SK-N-SH (cell line): Measurements from ENCODE around the gene COL21A1. TPM values are rescaled to one million over a fixed set of nuclear protein-coding genes. Genes with fewer than 3 reads are reported as not detected.

Experiments used
- CTCF ChIA-PET: fragments of 300-600, 350-600 bp; formaldehyde crosslinking; extraction: SDS; loops from one replicate; lab custom pipeline; 2021; lab: Yijun Ruan, JAX
- POLR2A ChIA-PET: fragments of 350-600 bp; sonication (Branson Sonifier 250); formaldehyde crosslinking; extraction: SDS; loops from one replicate; lab custom pipeline; 2020; ENCODE audit warnings: antibody characterized with exemption, inconsistent platforms; lab: Yijun Ruan, JAX
- DNase-seq: peaks from one replicate; pipeline ENCODE4 v3.0.0; 2012
- H2AFZ ChIP-seq: fragments of 200-600 bp; sonication (generic); 2 replicates; pipeline ENCODE4 v1.8.1; 2016; ENCODE audit warnings: antibody characterized with exemption, mild to moderate bottlenecking, low read depth
- H3F3A ChIP-seq: fragments of 200-600 bp; sonication (generic); replicated peaks from 2 replicates; pipeline ENCODE3; 2016; ENCODE audit warnings: antibody characterized with exemption, mild to moderate bottlenecking; ENCODE audit not compliant: insufficient read depth
- H3K27ac ChIP-seq, 2 experiments: fragments of 200-500 bp in 1 of 2; fragments of 200-600 bp in 1 of 2; sonication (Bioruptor generic) in 1 of 2; sonication (generic), shearing (Covaris generic) in 1 of 2; 2 replicates each; pipeline versions ENCODE4 v1.5.1 to v1.6.1; 2014 to 2016; ENCODE audit warnings: low read depth in 2 of 2, inconsistent platforms in 1 of 2, low read length in 1 of 2, mild to moderate bottlenecking in 1 of 2, mixed read lengths in 1 of 2
- H3K27me3 ChIP-seq: fragments of 200-600 bp; sonication (generic), shearing (Covaris generic); 2 replicates; pipeline ENCODE4 v1.6.1; 2016; ENCODE audit warnings: mixed run types; ENCODE audit not compliant: insufficient read depth
- H3K36me3 ChIP-seq, 2 experiments: fragments of 200-500 bp in 1 of 2; fragments of 200-600 bp in 1 of 2; sonication (Bioruptor generic) in 1 of 2; sonication (generic) in 1 of 2; replicated peaks in 1 of 2; 2 replicates each; pipeline versions ENCODE3 to v1.5.1; 2014 to 2016; ENCODE audit warnings: low read length in 1 of 2, mild to moderate bottlenecking in 1 of 2; ENCODE audit not compliant: insufficient read depth in 2 of 2, control insufficient read depth in 1 of 2
- H3K4me1 ChIP-seq, 2 experiments: fragments of 200-500 bp in 1 of 2; fragments of 200-600 bp in 1 of 2; sonication (Bioruptor generic) in 1 of 2; sonication (generic), shearing (Covaris generic) in 1 of 2; 2 replicates each; pipeline versions ENCODE4 v1.5.1 to v1.6.1; 2014 to 2016; ENCODE audit warnings: low read depth in 1 of 2, low read length in 1 of 2, mixed run types in 1 of 2; ENCODE audit not compliant: insufficient read depth in 2 of 2, control insufficient read depth in 1 of 2
- H3K4me2 ChIP-seq: fragments of 200-600 bp; sonication (generic), shearing (Covaris generic); 2 replicates; pipeline ENCODE4 v1.6.1; 2017; ENCODE audit warnings: mixed run types
- H3K4me3 ChIP-seq, 2 experiments: fragments of 200-500 bp in 1 of 2; fragments of 200-600 bp in 1 of 2; sonication (Bioruptor generic) in 1 of 2; sonication (generic), shearing (Covaris generic) in 1 of 2; 2 replicates each; pipeline versions ENCODE4 v1.5.1 to v1.8.1; 2014 to 2016; ENCODE audit warnings: low read depth in 2 of 2, inconsistent platforms in 1 of 2, low read length in 1 of 2, mild to moderate bottlenecking in 1 of 2, mixed read lengths in 1 of 2, moderate library complexity in 1 of 2
- H3K79me2 ChIP-seq: fragments of 200-600 bp; sonication (generic); 2 replicates; pipeline ENCODE4 v1.8.1; 2017; ENCODE audit warnings: mild to moderate bottlenecking; ENCODE audit not compliant: insufficient read depth
- H3K9ac ChIP-seq: fragments of 200-600 bp; sonication (generic); 2 replicates; pipeline ENCODE4 v1.6.1; 2017; ENCODE audit warnings: mixed run types
- H3K9me2 ChIP-seq: fragments of 200-600 bp; sonication (generic); 2 replicates; pipeline ENCODE4 v1.6.1; 2017; ENCODE audit warnings: mixed run types
- H3K9me3 ChIP-seq: fragments of 200-600 bp; sonication (generic); 2 replicates; pipeline ENCODE4 v1.6.1; 2017; ENCODE audit warnings: mixed run types, mild to moderate bottlenecking, moderate library complexity
- H4K20me1 ChIP-seq: fragments of 200-600 bp; sonication (generic); 2 replicates; pipeline ENCODE4 v1.6.1; 2017; ENCODE audit warnings: mild to moderate bottlenecking, mixed run types; ENCODE audit not compliant: insufficient read depth
- FOSL2 ChIP-seq: IDR thresholded peaks from 2 replicates; pipeline ENCODE4 v1.4.0; 2012; ENCODE audit warnings: low read depth, mild to moderate bottlenecking, moderate library complexity, borderline replicate concordance
- FOXM1 ChIP-seq: IDR thresholded peaks from 2 replicates; pipeline ENCODE4 v1.4.0; 2012; ENCODE audit warnings: low read depth, mild to moderate bottlenecking
- GABPA ChIP-seq: IDR thresholded peaks from 2 replicates; pipeline ENCODE4 v1.4.0; 2012; ENCODE audit warnings: low read depth, mild to moderate bottlenecking
- IRF3 ChIP-seq: fragments of 150-350 bp; IDR thresholded peaks from 2 replicates; pipeline ENCODE4 v1.6.1; 2016; ENCODE audit warnings: mild to moderate bottlenecking, low read depth, low read length
- JUND ChIP-seq: IDR thresholded peaks from 2 replicates; pipeline ENCODE4 v1.4.0; 2012
- MEF2A ChIP-seq: IDR thresholded peaks from 2 replicates; pipeline ENCODE4 v1.4.0; 2012; ENCODE audit warnings: low read depth, borderline replicate concordance
- MXI1 ChIP-seq: IDR thresholded peaks from 2 replicates; pipeline ENCODE4 v1.6.1; 2012; ENCODE audit warnings: mild to moderate bottlenecking, low read depth, low read length, improper control_type of control experiment
- NRF1 ChIP-seq: IDR thresholded peaks from 2 replicates; pipeline ENCODE4 v1.6.1; 2012; ENCODE audit warnings: low read depth, mild to moderate bottlenecking, low read length
- REST ChIP-seq: IDR thresholded peaks from 2 replicates; pipeline ENCODE4 v1.6.1; 2012; ENCODE audit warnings: mild to moderate bottlenecking, low read depth, low read length, moderate library complexity
- RXRA ChIP-seq: IDR thresholded peaks from 2 replicates; pipeline ENCODE4 v1.4.0; 2012; ENCODE audit warnings: low read depth, mild to moderate bottlenecking, borderline replicate concordance
- TAF1 ChIP-seq: IDR thresholded peaks from 2 replicates; pipeline ENCODE4 v1.6.1; 2012; ENCODE audit warnings: low read depth, mild to moderate bottlenecking, low read length, moderate library complexity, borderline replicate concordance
- TEAD4 ChIP-seq: IDR thresholded peaks from 2 replicates; pipeline ENCODE4 v1.4.0; 2012; ENCODE audit warnings: mild to moderate bottlenecking, borderline replicate concordance; ENCODE audit not compliant: insufficient read depth
- USF1 ChIP-seq: IDR thresholded peaks from 2 replicates; pipeline ENCODE4 v1.4.0; 2012; ENCODE audit warnings: low read depth, borderline replicate concordance
- ZBTB33 ChIP-seq: IDR thresholded peaks from 2 replicates; pipeline ENCODE4 v1.4.0; 2012; ENCODE audit warnings: low read depth, borderline replicate concordance
- WGBS: methylation state at CpG from one replicate; pipeline ENCODE4 v1.1.6; 2017; ENCODE audit warnings: low lambda C conversion rate; 5-methylcytosine and 5-hydroxymethylcytosine counted together
- polyA plus RNA-seq, 3 experiments: library from polyadenylated mRNA; depleted of rRNA; stranded (reverse); fragments of >200 nt; gene quantifications; 2 replicates each; pipeline ENCODE4 v1.2.3, GENCODE V29; 2012

Gene COL21A1
- polyA plus RNA-seq, 1 of the 3 experiments (the other 2 are of a cell fraction): 0.07 TPM

GRCh38 chr6:56160489-56160888 is 86.9 kb downstream of the COL21A1 start:
- no peak overlapping the region for H2AFZ ChIP-seq
- no peak overlapping the region for H3K4me3 ChIP-seq
- H3K27ac ChIP-seq: no peak overlapping the region
- ChIA-PET POLR2A (no interaction called here), CTCF (no interaction called here)
- H3K4me2 ChIP-seq: no peak overlapping the region
- H3K9me3 ChIP-seq: no peaks in the 10 kb centered on the region
- no peaks in the 10 kb centered on the region for H3K27me3 ChIP-seq
- no peaks in the 10 kb centered on the region for H3K9me2 ChIP-seq
- no peaks in the 10 kb centered on the region for H3K4me1 ChIP-seq
- TF ChIP-seq RXRA: no peak
- no peak for TF ChIP-seq ZBTB33
- no peak for TF ChIP-seq USF1
- no peak for TF ChIP-seq MXI1
- no peaks in the 10 kb centered on the region for H3K36me3 ChIP-seq
- no peak for DNase-seq
- H4K20me1 ChIP-seq: no peaks in the 10 kb centered on the region
- no peak overlapping the region for H3K9ac ChIP-seq
- no peaks in the 10 kb centered on the region for H3F3A ChIP-seq
- WGBS: 54% methylated on average over 2 of the region's 2 CpGs
- no peaks in the 10 kb centered on the region for H3K79me2 ChIP-seq

GRCh38 chr6:56158571-56158970 is 88.8 kb downstream of the COL21A1 start:
- H3K27me3 ChIP-seq: no peaks in the 10 kb centered on the region
- TF ChIP-seq JUND: no peak
- no peak for TF ChIP-seq NRF1
- no peak for TF ChIP-seq FOSL2
- no peak for TF ChIP-seq TAF1
- TF ChIP-seq FOXM1: no peak
- no peak for TF ChIP-seq REST
- no peak for TF ChIP-seq TEAD4
- no peak for TF ChIP-seq MEF2A
- no peak for TF ChIP-seq IRF3
- no peak for TF ChIP-seq GABPA
- TF ChIP-seq, all 33 proteins: peak for 0
- H3F3A ChIP-seq: no peaks in the 10 kb centered on the region
- DNase-seq: no peak
- H3K9me2 ChIP-seq: no peaks in the 10 kb centered on the region
- no peak overlapping the region for H3K4me3 ChIP-seq
- H4K20me1 ChIP-seq: no peaks in the 10 kb centered on the region
- 45% methylated on average over 2 of the region's 2 CpGs for WGBS
- H3K4me2 ChIP-seq: no peak overlapping the region
- H3K79me2 ChIP-seq: no peaks in the 10 kb centered on the region
- no peaks in the 10 kb centered on the region for H3K4me1 ChIP-seq
- no peak overlapping the region for H2AFZ ChIP-seq
- ChIA-PET CTCF (no interaction called here), POLR2A (no interaction called here)
- H3K27ac ChIP-seq: no peak overlapping the region
- H3K36me3 ChIP-seq: no peaks in the 10 kb centered on the region
- no peak overlapping the region for H3K9ac ChIP-seq
- H3K9me3 ChIP-seq: no peaks in the 10 kb centered on the region
